SU-DHL-6 (cell line): ENCODE data around the gene AKAP8L.

Experiments used
- H2AFZ ChIP-seq: fragments of 200-600 bp; sonication (generic); 2 replicates; pipeline ENCODE4 v1.6.1; 2014; ENCODE audit warnings: low read depth, mild to moderate bottlenecking, moderate library complexity, mixed read lengths, antibody characterized with exemption, low read length; ENCODE audit not compliant: severe bottlenecking
- H3F3A ChIP-seq: fragments of 200-600 bp; shearing (Covaris generic); 2 replicates; pipeline ENCODE4 v1.6.0; 2016; ENCODE audit warnings: antibody characterized with exemption, mild to moderate bottlenecking; ENCODE audit not compliant: insufficient read depth
- H3K27ac ChIP-seq: fragments of 200-600 bp; sonication (generic); 2 replicates; pipeline ENCODE4 v1.5.1; 2016; ENCODE audit warnings: low read depth, mild to moderate bottlenecking, low read length, moderate library complexity, mixed read lengths
- H3K27me3 ChIP-seq: fragments of 200-600 bp; sonication (generic), shearing (Covaris generic); 2 replicates; pipeline ENCODE4 v1.6.0; 2014; ENCODE audit warnings: mild to moderate bottlenecking, low read length
- H3K36me3 ChIP-seq: fragments of 200-600 bp; sonication (generic); 2 replicates; pipeline ENCODE4 v1.6.1; 2014; ENCODE audit warnings: mild to moderate bottlenecking, low read length, mixed read lengths
- H3K4me2 ChIP-seq: fragments of 300-600, 200-600 bp; shearing (Covaris generic), sonication (generic); 2 replicates; pipeline ENCODE4 v1.6.0; 2014; ENCODE audit warnings: low read length, low read depth, mild to moderate bottlenecking; ENCODE audit not compliant: poor library complexity, severe bottlenecking
- H3K4me3 ChIP-seq: fragments of 200-600 bp; sonication (generic); 2 replicates; pipeline ENCODE4 v1.5.1; 2014; ENCODE audit warnings: antibody characterized with exemption, low read length, mild to moderate bottlenecking, mixed read lengths; ENCODE audit not compliant: insufficient read depth, poor library complexity, severe bottlenecking
- H3K79me2 ChIP-seq: fragments of 200-600 bp; sonication (generic); 2 replicates; pipeline ENCODE4 v1.6.1; 2014; ENCODE audit warnings: mild to moderate bottlenecking, low read length, moderate library complexity; ENCODE audit not compliant: insufficient read depth
- H3K9ac ChIP-seq: fragments of 200-600 bp; sonication (generic); 2 replicates; pipeline ENCODE4 v1.7.0; 2014; ENCODE audit warnings: mild to moderate bottlenecking, low read length
- H3K9me2 ChIP-seq: fragments of 200-600 bp; sonication (generic); replicated peaks from 2 replicates; pipeline ENCODE4 v1.6.1; 2014; ENCODE audit warnings: low read length; ENCODE audit not compliant: insufficient read depth
- H3K9me3 ChIP-seq: fragments of 200-600 bp; sonication (generic); 2 replicates; pipeline ENCODE4 v1.6.1; 2014; ENCODE audit warnings: low read length, mixed read lengths; ENCODE audit not compliant: insufficient read depth
- H4K20me1 ChIP-seq: fragments of 200-600 bp; sonication (generic); 2 replicates; pipeline ENCODE4 v1.6.1; 2014; ENCODE audit warnings: low read depth, mild to moderate bottlenecking, antibody characterized with exemption, low read length, moderate library complexity, mixed read lengths
- CTCF ChIP-seq: fragments of 200-600 bp; sonication (generic); IDR thresholded peaks from one replicate; pipeline ENCODE4 v1.5.1; 2017; ENCODE audit warnings: antibody characterized with exemption, mild to moderate bottlenecking, low read length, moderate library complexity; ENCODE audit not compliant: insufficient read depth, poor library complexity, severe bottlenecking
- EZH2phosphoT487 ChIP-seq: fragments of 200-600 bp; sonication (generic), shearing (Covaris generic); conservative IDR thresholded peaks from 2 replicates; pipeline ENCODE4 v1.6.1; 2018; ENCODE audit warnings: mild to moderate bottlenecking, antibody characterized with exemption, low read length, moderate library complexity, mixed read lengths

AKAP8L gene

GRCh38 chr19:15368798-15369593 lies 49.8 kb downstream of the AKAP8L start:
- TF ChIP-seq EZH2phosphoT487 = no peak
- no peak for TF ChIP-seq CTCF
- Histone ChIP-seq H3K9me3 (no peaks in the 10 kb centered on the region), H3K9ac (no peak overlapping the region), H3K4me2 (no peak overlapping the region), H3K36me3 (peaks cover 9% of the 10 kb centered on the region; the same call in 1 of the 2 replicates), H2AFZ (no peak overlapping the region), H3F3A (no peaks in the 10 kb centered on the region), H3K27ac (no peak overlapping the region), H3K27me3 (no peaks in the 10 kb centered on the region), H3K9me2 (no peaks in the 10 kb centered on the region), H3K4me3 (no peak overlapping the region), H3K79me2 (peaks cover 30% of the 10 kb centered on the region), H4K20me1 (no peaks in the 10 kb centered on the region; the same call in 1 of the 2 replicates)

GRCh38 chr19:15368051-15368632 lies 50.6 kb downstream of the AKAP8L start:
- Histone ChIP-seq H2AFZ (no peak overlapping the region), H3F3A (no peaks in the 10 kb centered on the region), H3K79me2 (peaks cover 22% of the 10 kb centered on the region)

GRCh38 chr19:15367439-15367838 lies 51.3 kb downstream of the AKAP8L start:
- Histone ChIP-seq H3K79me2 (peaks cover 15% of the 10 kb centered on the region), H3K9me2 (no peaks in the 10 kb centered on the region), H3K36me3 (peaks cover 9% of the 10 kb centered on the region; the same call in 1 of the 2 replicates), H3K4me3 (no peak overlapping the region), H2AFZ (no peak overlapping the region), H4K20me1 (no peaks in the 10 kb centered on the region; the same call in 1 of the 2 replicates), H3K4me2 (no peak overlapping the region), H3K9me3 (no peaks in the 10 kb centered on the region), H3K27ac (no peak overlapping the region), H3K9ac (no peak overlapping the region), H3F3A (no peaks in the 10 kb centered on the region), H3K27me3 (no peaks in the 10 kb centered on the region)
- TF ChIP-seq EZH2phosphoT487 = no peak
- TF ChIP-seq CTCF = no peak

More at GRCh38 chr19:15368051-15368632, 50.6 kb downstream of the AKAP8L start:
- Histone ChIP-seq H4K20me1 (no peaks in the 10 kb centered on the region; the same call in 1 of the 2 replicates), H3K4me3 (no peak overlapping the region), H3K9ac (no peak overlapping the region), H3K27ac (no peak overlapping the region), H3K4me2 (no peak overlapping the region), H3K9me2 (no peaks in the 10 kb centered on the region), H3K9me3 (no peaks in the 10 kb centered on the region), H3K27me3 (no peaks in the 10 kb centered on the region), H3K36me3 (peaks cover 9% of the 10 kb centered on the region; the same call in 1 of the 2 replicates)
- no peak for TF ChIP-seq CTCF
- TF ChIP-seq EZH2phosphoT487 = no peak
